ENCODE data around the gene SSC5D.

SSC5D gene

GRCh38 chr19:55455576-55456235, 32.5 kb upstream of the SSC5D start:
- DNase-seq, result no peak

GRCh38 chr19:55456347-55456746, 31.9 kb upstream of the SSC5D start:
- no peak for DNase-seq

- DNase-seq, result no peak
These were observed 30.4 kb upstream of the SSC5D start for GRCh38 chr19:55457683-55458457.

GRCh38 chr19:55459551-55459949, 28.7 kb upstream of the SSC5D start:
- no peak for DNase-seq

GRCh38 chr19:55459950-55460657, 28.1 kb upstream of the SSC5D start:
- DNase-seq, result no peak

- peak; percentile 50 for DNase-seq
These were observed 27.5 kb upstream of the SSC5D start for GRCh38 chr19:55460670-55461258.

GRCh38 chr19:55461259-55461973, 26.8 kb upstream of the SSC5D start, which contains the start of gene ISOC2:
TSS of gene ISOC2 (minus strand) at chr19:55461642. CDS start at chr19:55456486, 5,156 bp downstream.
- peak; percentile 100 for DNase-seq

GRCh38 chr19:55461974-55462626, 26.1 kb upstream of the SSC5D start:
- no peak for DNase-seq

- DNase-seq, result no peak
These were observed 25.5 kb upstream of the SSC5D start for GRCh38 chr19:55462722-55463121.

GRCh38 chr19:55463583-55464031, 24.6 kb upstream of the SSC5D start:
- DNase-seq, result no peak

- no peak for DNase-seq
These were observed 24.1 kb upstream of the SSC5D start for GRCh38 chr19:55464039-55464661.

GRCh38 chr19:55464662-55465054, 23.6 kb upstream of the SSC5D start, which contains the start of gene C19orf85:
TSS of gene C19orf85 (minus strand) at chr19:55464751. CDS start at chr19:55464554, 197 bp downstream.
- no peak for DNase-seq

- no peak for DNase-seq
These were observed 22.6 kb upstream of the SSC5D start for GRCh38 chr19:55465460-55466240.

- no peak for DNase-seq
These were observed 22.0 kb upstream of the SSC5D start for GRCh38 chr19:55466241-55466614.

- peak; percentile 79 for DNase-seq
These were observed 20.8 kb upstream of the SSC5D start for GRCh38 chr19:55467236-55468053.

GRCh38 chr19:55468054-55468393, 20.2 kb upstream of the SSC5D start:
- DNase-seq, result no peak

- no peak for DNase-seq
These were observed 17.0 kb upstream of the SSC5D start for GRCh38 chr19:55471266-55471665.

GRCh38 chr19:55472463-55472862, 15.8 kb upstream of the SSC5D start:
- no peak for DNase-seq

- DNase-seq, result no peak
These were observed 14.8 kb upstream of the SSC5D start for GRCh38 chr19:55473225-55474012.

All from CD4-positive, alpha-beta T cell treated with Interleukin-17A for 4 hours (primary cell).